B cell (primary cell): Measurements from ENCODE around the gene TBC1D2B. TPM values are rescaled to one million over a fixed set of nuclear protein-coding genes. Genes with fewer than 3 reads are reported as not detected.

Experiments
- ATAC-seq: fragments of 200-7000 bp; cut with Tn5 transposase; one replicate; pipeline ENCODE4 v1.10.0; 2021; ENCODE audit warnings: low read depth, mild to moderate bottlenecking, moderate number of reproducible peaks, moderate library complexity
- CTCF ChIA-PET: fragments of 350-600 bp; sonication (Branson Sonifier 250); formaldehyde crosslinking; loops from one replicate; lab custom pipeline; 2021; ENCODE audit warnings: antibody characterized with exemption, inconsistent platforms; lab: Charles Lee
- POLR2A ChIA-PET: fragments of 350-600 bp; sonication (Branson Sonifier 250); formaldehyde crosslinking; loops from one replicate; lab custom pipeline; 2021; ENCODE audit warnings: antibody characterized with exemption; lab: Charles Lee
- DNase-seq: peaks from one replicate; pipeline ENCODE4 v3.0.0; 2013
- H2AFZ ChIP-seq: 2 replicates; pipeline ENCODE4 v1.6.1; 2012; ENCODE audit warnings: mild to moderate bottlenecking, low read depth, low read length; ENCODE audit not compliant: insufficient read depth, poor library complexity, severe bottlenecking
- H3K27ac ChIP-seq, 2 donors: 1 replicate in 1 of 2; 2 replicates in 1 of 2; pipeline ENCODE4 v1.5.1; 2012 to 2013; ENCODE audit warnings: low read length in 2 of 2, mild to moderate bottlenecking in 2 of 2, moderate library complexity in 1 of 2
- H3K27me3 ChIP-seq, 4 experiments: fragments of 200-600 bp in 1 of 4; sonication (generic) in 1 of 4; replicated peaks in 1 of 4; 1 replicate in 2 of 4; 2 replicates in 2 of 4; pipeline versions ENCODE4 v1.6.1 to v1.7.0; 2013 to 2016; ENCODE audit warnings: low read length in 3 of 4, mild to moderate bottlenecking in 2 of 4, mixed read lengths in 1 of 4, moderate library complexity in 1 of 4; ENCODE audit not compliant: insufficient read depth in 4 of 4, control insufficient read depth in 3 of 4; ENCODE audit errors: control extremely low read depth in 1 of 4
- H3K36me3 ChIP-seq, 2 experiments: replicated peaks in 1 of 2; 1 replicate in 1 of 2; 2 replicates in 1 of 2; pipeline versions ENCODE4 v1.6.1 to v1.7.1; 2013; ENCODE audit warnings: low read length in 1 of 2; ENCODE audit not compliant: insufficient read depth in 2 of 2, control insufficient read depth in 1 of 2; ENCODE audit errors: control extremely low read depth in 1 of 2, extremely low read depth in 1 of 2
- H3K4me1 ChIP-seq, 2 donors: fragments of 200-600 bp in 1 of 2; sonication (generic) in 1 of 2; 1 replicate in 1 of 2; 2 replicates in 1 of 2; pipeline versions ENCODE4 v1.5.1 to v1.6.1; 2013 to 2017; ENCODE audit warnings: low read length in 2 of 2; ENCODE audit not compliant: control insufficient read depth in 2 of 2, insufficient read depth in 2 of 2
- H3K4me2 ChIP-seq: replicated peaks from 2 replicates; pipeline ENCODE3; 2012; ENCODE audit warnings: mild to moderate bottlenecking, low read depth, low read length; ENCODE audit not compliant: poor library complexity, severe bottlenecking
- H3K4me3 ChIP-seq, 5 experiments: fragments of 200-600 bp in 1 of 5; sonication (generic) in 1 of 5; 1 replicate in 3 of 5; 2 replicates in 2 of 5; pipeline versions ENCODE4 v1.5.1 to v1.7.0; 2011 to 2016; ENCODE audit warnings: low read length in 4 of 5, mild to moderate bottlenecking in 4 of 5, low read depth in 2 of 5, control low read depth in 1 of 5, moderate library complexity in 1 of 5; ENCODE audit not compliant: insufficient read depth in 1 of 5; ENCODE audit errors: control extremely low read depth in 1 of 5, extremely low read depth in 1 of 5
- H3K79me2 ChIP-seq: fragments of 200-600 bp; sonication (generic); one replicate; pipeline ENCODE4 v1.6.0; 2016; ENCODE audit warnings: low read length; ENCODE audit not compliant: control insufficient read depth, insufficient read depth
- H3K9ac ChIP-seq: fragments of 200-600 bp; sonication (generic); 2 replicates; pipeline ENCODE4 v1.6.1; 2017; ENCODE audit warnings: mild to moderate bottlenecking, low read length, moderate library complexity
- H3K9me3 ChIP-seq, 3 donors: one replicate each; pipeline versions ENCODE4 v1.6.1 to v1.7.1; 2013; ENCODE audit warnings: low read length in 2 of 3; ENCODE audit not compliant: control insufficient read depth in 2 of 3, insufficient read depth in 1 of 3; ENCODE audit errors: control extremely low read depth in 1 of 3
- H4K20me1 ChIP-seq: 2 replicates; pipeline ENCODE4 v1.6.0; 2012; ENCODE audit warnings: mild to moderate bottlenecking, low read length; ENCODE audit not compliant: insufficient read depth, control insufficient read depth, poor library complexity, severe bottlenecking
- H3K27ac Mint-ChIP-seq: one replicate; pipeline ENCODE4 v1.8.0; 2021; ENCODE audit warnings: mixed read lengths
- H3K27me3 Mint-ChIP-seq: one replicate; pipeline ENCODE4 v1.8.0; 2021; ENCODE audit warnings: mixed read lengths
- H3K4me1 Mint-ChIP-seq: one replicate; pipeline ENCODE4 v1.8.0; 2021; ENCODE audit warnings: mixed read lengths
- H3K4me3 Mint-ChIP-seq: one replicate; pipeline ENCODE4 v1.8.0; 2021; ENCODE audit warnings: mixed read lengths
- H3K9me3 Mint-ChIP-seq: one replicate; pipeline ENCODE4 v1.8.0; 2022; ENCODE audit warnings: mixed read lengths; ENCODE audit not compliant: insufficient read depth
- EZH2 ChIP-seq: IDR thresholded peaks from 2 replicates; pipeline ENCODE4 v1.6.1; 2012; ENCODE audit warnings: borderline replicate concordance, low read depth, mild to moderate bottlenecking, moderate library complexity, low read length; ENCODE audit not compliant: insufficient read depth, poor library complexity, severe bottlenecking
- WGBS: methylation state at CpG from one replicate; pipeline ENCODE4 v1.1.5; 2013; ENCODE audit warnings: missing lambda C conversion rate; ENCODE audit not compliant: insufficient coverage; 5-methylcytosine and 5-hydroxymethylcytosine counted together
- intact Hi-C: fragments of 100-400 bp; cut with micrococcal nuclease; formaldehyde crosslinking; loops from one replicate; pipeline ENCODE4 v1.10.0; 2022
- polyA plus RNA-seq: library from polyadenylated mRNA; depleted of rRNA; stranded (reverse); fragments of >200 nt; gene quantifications from 2 replicates; pipeline ENCODE4 v1.2.3, GENCODE V29; 2012
- total RNA-seq, 2 donors: library from RNA; stranded (reverse); fragments of 120-200 nt in 1 of 2; gene quantifications; 1 replicate in 1 of 2; 2 replicates in 1 of 2; pipeline versions ENCODE4 v1.2.3 to v1.2.4, GENCODE V29; 2013 to 2022
- TF ChIP-seq, protein P1 (sequence below): fragments of 200-600 bp; IDR thresholded peaks from one replicate; pipeline ENCODE4 v1.8.0; 2022; ENCODE audit warnings: antibody characterized with exemption, mild to moderate bottlenecking

Gene TBC1D2B
- total and polyA plus RNA-seq, 2 donors (not counting 1 experiment from before 2014, with no cell fraction given), result 8.5 to 26.1 TPM

DNA sequence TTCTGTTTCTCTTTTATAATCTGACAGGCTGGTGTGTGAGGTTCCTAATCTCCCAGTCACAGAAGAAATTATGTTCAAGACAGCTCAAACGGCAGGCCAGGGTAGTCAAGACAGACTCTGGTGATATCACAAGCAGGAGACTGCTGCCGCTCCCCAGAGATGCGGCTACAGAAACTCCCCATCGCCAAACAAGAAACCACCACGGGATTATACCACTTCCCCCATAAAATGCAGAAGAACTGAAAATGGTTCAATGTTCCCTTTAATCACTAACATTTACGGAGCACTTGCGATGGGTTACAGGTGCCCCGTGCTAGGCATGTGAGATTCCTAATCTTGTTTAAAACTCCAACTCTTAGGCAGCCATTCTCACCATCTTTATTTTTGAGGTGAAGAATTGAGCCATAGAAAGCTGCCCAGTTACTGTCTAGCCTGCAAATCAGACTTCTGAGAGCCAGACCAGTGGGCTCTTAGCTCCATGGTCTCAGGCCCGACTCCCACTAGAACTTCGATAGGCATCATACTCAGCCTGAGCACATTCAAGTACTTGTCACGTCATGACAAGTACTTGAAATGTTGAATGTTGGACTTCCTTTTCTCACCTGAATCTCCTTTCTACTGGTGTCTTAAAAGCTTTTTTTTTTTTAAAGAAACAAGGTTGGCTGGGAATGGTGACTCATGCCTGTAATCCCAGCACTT is 58.4 kb downstream of the TBC1D2B start:
- ATAC-seq (peak; percentile 93), DNase-seq (peak; percentile 67)
- H3K9me3 ChIP-seq, result no peaks in the 10 kb centered on the region
- H3K4me1 ChIP-seq, result peaks cover 10 to 11% of the 10 kb centered on the region in 2 donors
- peak overlapping the region; percentile 21 for H2AFZ ChIP-seq
- no peaks in the 10 kb centered on the region for H3K27me3 ChIP-seq
- H3K27ac ChIP-seq, result peak overlapping the region in 1 of 2 donors; percentile 31
- 0% methylated on average over 4 of the region's 11 CpGs for WGBS
- peak overlapping the region; percentile 45 for H3K4me2 ChIP-seq
- Mint-ChIP-seq H3K4me3 (peak overlapping the region; percentile 38), H3K27ac (peak overlapping the region; percentile 44), H3K27me3 (no peaks in the 10 kb centered on the region), H3K4me1 (peaks cover 12% of the 10 kb centered on the region), H3K9me3 (no peaks in the 10 kb centered on the region)
- no peak overlapping the region for H3K4me3 ChIP-seq
- H4K20me1 ChIP-seq, result no peaks in the 10 kb centered on the region
- CTCF ChIA-PET, result interaction anchor here (0.8 to 3.0 kb wide), 11 partner anchors 14 to 177 kb away, joined by 3 to 17 read pairs (median 4); no protein-coding TSS in a partner anchor
- no peaks in the 10 kb centered on the region for H3K79me2 ChIP-seq
- intact Hi-C loops, result loop anchor here (5.0 kb wide), 1 partner anchor 43 kb away; no protein-coding TSS in a partner anchor
- POLR2A ChIA-PET, result interaction anchor here (0.6 kb wide), 1 partner anchor 13 kb away, joined by 4 read pairs; no protein-coding TSS in a partner anchor
- H3K9ac ChIP-seq, result no peak overlapping the region
- H3K36me3 ChIP-seq, result peaks cover 6 to 20% of the 10 kb centered on the region in 2 experiments
- TF ChIP-seq EZH2, result no peak
- TF ChIP-seq, protein P1, sequence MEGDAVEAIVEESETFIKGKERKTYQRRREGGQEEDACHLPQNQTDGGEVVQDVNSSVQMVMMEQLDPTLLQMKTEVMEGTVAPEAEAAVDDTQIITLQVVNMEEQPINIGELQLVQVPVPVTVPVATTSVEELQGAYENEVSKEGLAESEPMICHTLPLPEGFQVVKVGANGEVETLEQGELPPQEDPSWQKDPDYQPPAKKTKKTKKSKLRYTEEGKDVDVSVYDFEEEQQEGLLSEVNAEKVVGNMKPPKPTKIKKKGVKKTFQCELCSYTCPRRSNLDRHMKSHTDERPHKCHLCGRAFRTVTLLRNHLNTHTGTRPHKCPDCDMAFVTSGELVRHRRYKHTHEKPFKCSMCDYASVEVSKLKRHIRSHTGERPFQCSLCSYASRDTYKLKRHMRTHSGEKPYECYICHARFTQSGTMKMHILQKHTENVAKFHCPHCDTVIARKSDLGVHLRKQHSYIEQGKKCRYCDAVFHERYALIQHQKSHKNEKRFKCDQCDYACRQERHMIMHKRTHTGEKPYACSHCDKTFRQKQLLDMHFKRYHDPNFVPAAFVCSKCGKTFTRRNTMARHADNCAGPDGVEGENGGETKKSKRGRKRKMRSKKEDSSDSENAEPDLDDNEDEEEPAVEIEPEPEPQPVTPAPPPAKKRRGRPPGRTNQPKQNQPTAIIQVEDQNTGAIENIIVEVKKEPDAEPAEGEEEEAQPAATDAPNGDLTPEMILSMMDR, result no peak

DNA sequence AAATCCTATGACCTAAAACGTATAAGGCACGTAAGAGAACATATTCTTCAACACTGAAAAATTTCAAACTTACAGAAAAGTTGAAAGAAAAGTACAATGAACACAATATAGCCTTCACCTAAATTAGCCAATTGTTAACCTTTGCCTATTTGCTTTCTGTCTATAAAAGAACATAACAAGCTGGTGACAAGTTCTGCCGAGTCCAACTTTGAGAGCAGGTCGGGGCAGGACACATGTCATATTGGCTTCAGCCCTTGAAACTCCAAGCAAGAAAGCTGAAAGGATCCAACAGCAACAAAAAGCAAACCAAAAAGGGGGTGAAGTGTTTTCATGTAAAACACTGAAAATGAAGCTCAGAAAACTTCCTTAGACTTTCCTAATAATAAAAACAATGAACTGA is 59.1 kb downstream of the TBC1D2B start:
- Mint-ChIP-seq H3K4me3 (no peak overlapping the region), H3K27ac (no peak overlapping the region), H3K27me3 (no peaks in the 10 kb centered on the region), H3K9me3 (no peaks in the 10 kb centered on the region), H3K4me1 (peaks cover 12% of the 10 kb centered on the region)
- peak overlapping the region in 1 of 2 donors; percentile 31 for H3K27ac ChIP-seq
- peaks cover 6 to 20% of the 10 kb centered on the region in 2 experiments for H3K36me3 ChIP-seq
- no peak for DNase-seq
- no peaks in the 10 kb centered on the region for H3K27me3 ChIP-seq
- CTCF ChIA-PET, result interaction anchor here (0.9 to 3.0 kb wide), 8 partner anchors 18 to 177 kb away, joined by 3 to 17 read pairs (median 5); no protein-coding TSS in a partner anchor
- peak overlapping the region; percentile 21 for H2AFZ ChIP-seq
- H3K79me2 ChIP-seq, result no peaks in the 10 kb centered on the region
- 94% methylated on average over 4 of the region's 4 CpGs for WGBS
- POLR2A ChIA-PET, result no interaction called here
- no peak for ATAC-seq
- no peak overlapping the region for H3K4me3 ChIP-seq
- H3K4me2 ChIP-seq, result peak overlapping the region; percentile 45
- H3K9ac ChIP-seq, result no peak overlapping the region
- intact Hi-C loops, result loop anchor here (5.0 kb wide), 1 partner anchor 44 kb away; no protein-coding TSS in a partner anchor
- TF ChIP-seq EZH2, result no peak
- TF ChIP-seq, protein P1, result no peak
- no peaks in the 10 kb centered on the region for H4K20me1 ChIP-seq
- peaks cover 10 to 11% of the 10 kb centered on the region in 2 donors for H3K4me1 ChIP-seq
- H3K9me3 ChIP-seq, result no peaks in the 10 kb centered on the region
